ENCODE data around the gene AK8. TPM values are rescaled to one million over a fixed set of nuclear protein-coding genes. Genes with fewer than 3 reads are reported as not detected.

The AK8 gene
- total RNA-seq, 1 experiment from 2014 or later, result not detected

GRCh38 chr9:132813115-132813771 lies 64.8 kb downstream of the AK8 start:
- H3K27me3 ChIP-seq (replicated peaks; ENCODE audit: insufficient read depth, low read depth, low read length, poor library complexity), result peaks cover 25% of the 10 kb centered on the region
- no peaks in the 10 kb centered on the region for H3K36me3 ChIP-seq (ENCODE audit: insufficient read depth, low read length, poor library complexity, severe bottlenecking)
- intact Hi-C loops (cut with micrococcal nuclease; ENCODE audit: unreplicated experiment), result no loop called here
- no peaks in the 10 kb centered on the region for H3K9me3 ChIP-seq (ENCODE audit: low read depth, low read length, poor library complexity, severe bottlenecking)
- DNase-seq (ENCODE audit: low spot score), result no peak
- no peaks in the 10 kb centered on the region for H3K4me1 ChIP-seq (ENCODE audit: insufficient read depth, low read length, poor library complexity, severe bottlenecking)
- H3K4me3 ChIP-seq (ENCODE audit: low read depth, low read length, poor library complexity, severe bottlenecking), result no peak overlapping the region
- ChIA-PET CTCF (no interaction called here), POLR2A (ENCODE audit: low non-redundant PET) (no interaction called here)
- no peak overlapping the region for H3K27ac ChIP-seq (ENCODE audit: low read depth, low read length, poor library complexity, severe bottlenecking)
- no TSS peak for BruUV-seq (replicated peaks)
- TF ChIP-seq EZH2 (IDR thresholded peaks at IDR 0.05; ENCODE audit: borderline replicate concordance, low read depth, low read length, poor library complexity, severe bottlenecking) (no peak), CTCF (conservative IDR thresholded peaks at IDR 0.05; ENCODE audit: low read depth, low read length) (no peak)

- Histone ChIP-seq H3K27ac (ENCODE audit: low read depth, low read length, poor library complexity, severe bottlenecking) (no peak overlapping the region), H3K9me3 (ENCODE audit: low read depth, low read length, poor library complexity, severe bottlenecking) (no peaks in the 10 kb centered on the region), H3K27me3 (replicated peaks; ENCODE audit: insufficient read depth, low read depth, low read length, poor library complexity) (peaks cover 12% of the 10 kb centered on the region), H3K36me3 (ENCODE audit: insufficient read depth, low read length, poor library complexity, severe bottlenecking) (no peaks in the 10 kb centered on the region), H3K4me1 (ENCODE audit: insufficient read depth, low read length, poor library complexity, severe bottlenecking) (no peaks in the 10 kb centered on the region), H3K4me3 (ENCODE audit: low read depth, low read length, poor library complexity, severe bottlenecking) (no peak overlapping the region)
- TF ChIP-seq CTCF (conservative IDR thresholded peaks at IDR 0.05; ENCODE audit: low read depth, low read length), result no peak
- TF ChIP-seq EZH2 (IDR thresholded peaks at IDR 0.05; ENCODE audit: borderline replicate concordance, low read depth, low read length, poor library complexity, severe bottlenecking), result no peak
- ChIA-PET CTCF (no interaction called here), POLR2A (ENCODE audit: low non-redundant PET) (no interaction called here)
- BruUV-seq (replicated peaks), result no TSS peak
- no peak for DNase-seq (ENCODE audit: low spot score)
- intact Hi-C loops (cut with micrococcal nuclease; ENCODE audit: unreplicated experiment), result no loop called here
Measured at GRCh38 chr9:132811985-132812384, 66.1 kb downstream of the AK8 start.

- no peak for DNase-seq (ENCODE audit: low spot score)
- TF ChIP-seq EZH2 (IDR thresholded peaks at IDR 0.05; ENCODE audit: borderline replicate concordance, low read depth, low read length, poor library complexity, severe bottlenecking), result no peak
- Histone ChIP-seq H3K9me3 (ENCODE audit: low read depth, low read length, poor library complexity, severe bottlenecking) (no peaks in the 10 kb centered on the region), H3K27me3 (replicated peaks; ENCODE audit: insufficient read depth, low read depth, low read length, poor library complexity) (peaks cover 7% of the 10 kb centered on the region), H3K36me3 (ENCODE audit: insufficient read depth, low read length, poor library complexity, severe bottlenecking) (no peaks in the 10 kb centered on the region), H3K4me1 (ENCODE audit: insufficient read depth, low read length, poor library complexity, severe bottlenecking) (no peaks in the 10 kb centered on the region), H3K27ac (ENCODE audit: low read depth, low read length, poor library complexity, severe bottlenecking) (no peak overlapping the region), H3K4me3 (ENCODE audit: low read depth, low read length, poor library complexity, severe bottlenecking) (no peak overlapping the region)
- ChIA-PET POLR2A (ENCODE audit: low non-redundant PET) (no interaction called here), CTCF (no interaction called here)
- no TSS peak for BruUV-seq (replicated peaks)
- intact Hi-C loops (cut with micrococcal nuclease; ENCODE audit: unreplicated experiment), result no loop called here
Measured at GRCh38 chr9:132810314-132810713, 67.8 kb downstream of the AK8 start.
